Upper lobe of left lung (tissue), 6 donors: Measurements from ENCODE around the gene TSHZ2. TPM values are rescaled to one million over a fixed set of nuclear protein-coding genes. Genes with fewer than 3 reads are reported as not detected.

ENCODE experiments used
- ATAC-seq, 2 donors: fragments of 200-7000 bp; cut with Tn5 transposase; one replicate each; pipeline ENCODE4 v1.9.1; 2022; ENCODE audit warnings: mild to moderate bottlenecking in 2 of 2, moderate library complexity in 2 of 2; ENCODE audit not compliant: low FRiP score in 2 of 2
- DNase-seq, 2 donors: peaks; one replicate each; pipeline ENCODE4 v3.0.0-alpha.2; 2019 to 2020
- H3K27ac ChIP-seq, 4 donors: fragments of 200-600 bp; sonication (generic); one replicate each; pipeline ENCODE4 v1.5.1; 2016 to 2019
- H3K27me3 ChIP-seq, 4 donors: fragments of 200-600 bp; sonication (generic); one replicate each; pipeline ENCODE4 v1.5.1; 2017 to 2019
- H3K36me3 ChIP-seq, 4 donors: fragments of 200-600 bp; sonication (generic); one replicate each; pipeline ENCODE4 v1.5.1; 2016 to 2019
- H3K4me1 ChIP-seq, 4 donors: fragments of 200-600 bp; sonication (generic); one replicate each; pipeline ENCODE4 v1.5.1; 2018 to 2019
- H3K4me3 ChIP-seq, 4 donors: fragments of 200-600 bp; sonication (generic); one replicate each; pipeline ENCODE4 v1.5.1; 2017 to 2019; ENCODE audit warnings: mild to moderate bottlenecking in 2 of 4, moderate library complexity in 1 of 4
- H3K9me3 ChIP-seq, 4 donors: fragments of 200-600 bp; sonication (generic); one replicate each; pipeline ENCODE4 v1.5.1; 2018 to 2019
- EP300 ChIP-seq, 4 donors: sonication (generic); formaldehyde crosslinking; IDR thresholded peaks; one replicate each; pipeline ENCODE4 v1.5.1; 2017; ENCODE audit warnings: antibody characterized with exemption in 4 of 4, control low read depth in 2 of 4
- POLR2A ChIP-seq, 4 donors: fragments of 450-650 bp; IDR thresholded peaks; one replicate each; pipeline ENCODE4 v1.5.1; 2016 to 2017; ENCODE audit warnings: antibody characterized with exemption in 4 of 4, mild to moderate bottlenecking in 2 of 4
- POLR2AphosphoS5 ChIP-seq, 2 donors: sonication (generic); formaldehyde crosslinking; IDR thresholded peaks; one replicate each; pipeline ENCODE4 v1.5.1; 2017; ENCODE audit warnings: antibody characterized with exemption in 2 of 2
- WGBS, 2 donors: methylation state at CpG; one replicate each; pipeline ENCODE4 v1.1.5; 2017 to 2018; 5-methylcytosine and 5-hydroxymethylcytosine counted together
- total RNA-seq, 6 donors: library from RNA; depleted of rRNA in 4 of 6; stranded (reverse); fragments of >200 nt in 4 of 6; gene quantifications; one replicate each; pipeline versions ENCODE4 v1.1.0 to v1.2.1, GENCODE V29; 2016 to 2021
- TF ChIP-seq, protein P1 (sequence below), 6 experiments: fragments of 450-650 bp in 4 of 6; fragments of 200-600 bp in 2 of 6; sonication (generic) in 2 of 6; IDR thresholded peaks; one replicate each; pipeline ENCODE4 v1.5.1; 2016 to 2019; ENCODE audit warnings: antibody characterized with exemption in 6 of 6
- donor health status: DM: no; HTN: no; CAD: no; lungs with moderate emphysema.
- donor health status: DM: no; HTN: yes; CAD: no; lungs with severe emphysema.

The TSHZ2 gene
- total RNA-seq, 6 donors from 2014 or later = 1.8 to 10.0 (median 3.2) TPM

DNA sequence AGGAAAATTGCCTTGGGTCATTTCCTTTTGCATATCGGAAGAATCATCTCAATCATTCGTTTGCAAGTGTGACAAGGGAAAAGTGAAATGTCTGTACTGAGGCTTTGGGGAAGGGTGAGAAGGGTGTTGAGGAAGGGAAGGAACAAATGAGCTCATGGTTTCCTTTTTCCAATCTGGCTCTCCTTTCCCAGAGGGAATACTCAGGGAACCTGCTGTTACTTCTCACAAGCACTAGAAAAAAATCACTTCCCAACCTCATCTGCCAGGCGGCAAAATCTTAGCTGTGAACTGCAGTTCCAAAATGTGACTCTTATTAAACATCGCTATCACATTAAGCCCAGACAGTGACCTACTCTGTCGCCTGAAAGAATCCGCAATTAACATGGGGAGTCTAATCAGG is 363.4 kb downstream of the TSHZ2 start:
- Histone ChIP-seq H3K9me3 (no peaks in the 10 kb centered on the region), H3K4me1 (peaks cover 0 to 4% (median 0%) of the 10 kb centered on the region in 4 donors), H3K4me3 (no peak overlapping the region), H3K27me3 (no peaks in the 10 kb centered on the region), H3K36me3 (no peaks in the 10 kb centered on the region), H3K27ac (no peak overlapping the region)
- ATAC-seq (no peak), DNase-seq (no peak)
- TF ChIP-seq POLR2A (IDR thresholded peaks at IDR 0.05) = no peak
- TF ChIP-seq, protein P1, sequence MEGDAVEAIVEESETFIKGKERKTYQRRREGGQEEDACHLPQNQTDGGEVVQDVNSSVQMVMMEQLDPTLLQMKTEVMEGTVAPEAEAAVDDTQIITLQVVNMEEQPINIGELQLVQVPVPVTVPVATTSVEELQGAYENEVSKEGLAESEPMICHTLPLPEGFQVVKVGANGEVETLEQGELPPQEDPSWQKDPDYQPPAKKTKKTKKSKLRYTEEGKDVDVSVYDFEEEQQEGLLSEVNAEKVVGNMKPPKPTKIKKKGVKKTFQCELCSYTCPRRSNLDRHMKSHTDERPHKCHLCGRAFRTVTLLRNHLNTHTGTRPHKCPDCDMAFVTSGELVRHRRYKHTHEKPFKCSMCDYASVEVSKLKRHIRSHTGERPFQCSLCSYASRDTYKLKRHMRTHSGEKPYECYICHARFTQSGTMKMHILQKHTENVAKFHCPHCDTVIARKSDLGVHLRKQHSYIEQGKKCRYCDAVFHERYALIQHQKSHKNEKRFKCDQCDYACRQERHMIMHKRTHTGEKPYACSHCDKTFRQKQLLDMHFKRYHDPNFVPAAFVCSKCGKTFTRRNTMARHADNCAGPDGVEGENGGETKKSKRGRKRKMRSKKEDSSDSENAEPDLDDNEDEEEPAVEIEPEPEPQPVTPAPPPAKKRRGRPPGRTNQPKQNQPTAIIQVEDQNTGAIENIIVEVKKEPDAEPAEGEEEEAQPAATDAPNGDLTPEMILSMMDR (IDR thresholded peaks at IDR 0.05) = no peak
- TF ChIP-seq POLR2AphosphoS5 (IDR thresholded peaks at IDR 0.05) = no peak
- no peak for TF ChIP-seq EP300 (IDR thresholded peaks at IDR 0.05)
- WGBS, 2 donors = 69 to 74% methylated on average over 6 of the region's 6 CpGs

DNA sequence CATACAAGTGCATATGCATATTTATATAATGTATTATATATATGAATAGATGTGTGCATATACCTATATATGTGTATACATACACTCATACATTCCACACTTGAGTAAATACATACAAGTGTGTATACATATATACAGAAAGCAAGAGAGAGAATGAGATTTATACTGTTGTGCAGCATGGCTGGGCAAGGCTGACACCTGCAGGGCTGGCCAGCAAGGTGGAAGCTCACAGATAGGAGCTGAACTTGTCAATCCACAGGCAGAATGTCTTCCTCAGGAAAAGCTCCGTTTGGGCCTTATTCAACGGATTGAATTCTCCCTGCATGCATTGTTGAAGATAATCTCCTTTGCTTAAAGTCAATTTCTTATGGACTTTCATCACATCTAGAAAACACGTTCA is 364.7 kb downstream of the TSHZ2 start:
- Histone ChIP-seq H3K27ac (no peak overlapping the region), H3K4me1 (no peaks in the 10 kb centered on the region), H3K27me3 (no peaks in the 10 kb centered on the region), H3K4me3 (no peak overlapping the region), H3K36me3 (no peaks in the 10 kb centered on the region), H3K9me3 (no peaks in the 10 kb centered on the region)
- ATAC-seq (no peak), DNase-seq (no peak)
- 84 to 88% methylated on average over 3 of the region's 3 CpGs for WGBS, 2 donors
- TF ChIP-seq EP300 (IDR thresholded peaks at IDR 0.05) (no peak), POLR2AphosphoS5 (IDR thresholded peaks at IDR 0.05) (no peak), POLR2A (IDR thresholded peaks at IDR 0.05) (no peak)
- TF ChIP-seq, protein P1 (IDR thresholded peaks at IDR 0.05) = no peak

GRCh38 chr20:53337390-53338101 is 365.4 kb downstream of the TSHZ2 start:
- Histone ChIP-seq H3K27ac (no peak overlapping the region), H3K9me3 (no peaks in the 10 kb centered on the region), H3K27me3 (no peaks in the 10 kb centered on the region), H3K36me3 (no peaks in the 10 kb centered on the region), H3K4me1 (no peaks in the 10 kb centered on the region), H3K4me3 (no peak overlapping the region)
- DNase-seq (no peak), ATAC-seq (no peak)
- 70 to 76% methylated on average over 8 of the region's 8 CpGs for WGBS, 2 donors
- TF ChIP-seq POLR2A (IDR thresholded peaks at IDR 0.05) = no peak
- no peak for TF ChIP-seq EP300 (IDR thresholded peaks at IDR 0.05)
- TF ChIP-seq, protein P1 (IDR thresholded peaks at IDR 0.05) = no peak
- TF ChIP-seq POLR2AphosphoS5 (IDR thresholded peaks at IDR 0.05) = no peak

DNA sequence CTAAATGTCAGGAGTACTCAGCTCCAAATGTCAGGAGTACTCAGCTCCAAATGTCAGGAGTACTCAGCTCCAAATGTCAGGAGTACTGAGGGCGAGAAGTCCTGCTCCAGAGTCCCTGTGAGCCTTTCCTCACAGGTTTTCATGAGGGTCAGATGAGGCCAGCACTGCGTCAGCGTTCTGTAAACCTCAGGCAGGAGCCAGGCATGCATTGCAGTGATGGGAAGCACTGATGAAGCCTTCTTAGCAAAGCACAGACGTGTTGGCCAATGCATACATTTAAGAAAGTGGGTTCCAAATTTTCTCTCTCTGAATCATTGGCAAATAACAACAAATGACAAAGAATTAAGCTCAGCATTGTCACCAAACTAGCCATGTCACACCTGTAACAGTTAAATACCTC is 366.6 kb downstream of the TSHZ2 start:
- 81 to 83% methylated on average over 4 of the region's 4 CpGs for WGBS, 2 donors
- H3K36me3 ChIP-seq = no peaks in the 10 kb centered on the region
- no peaks in the 10 kb centered on the region for H3K9me3 ChIP-seq
- H3K4me1 ChIP-seq = no peaks in the 10 kb centered on the region
- ATAC-seq (no peak), DNase-seq (no peak)
- H3K27me3 ChIP-seq = no peaks in the 10 kb centered on the region
- TF ChIP-seq POLR2A (IDR thresholded peaks at IDR 0.05) (no peak), EP300 (IDR thresholded peaks at IDR 0.05) (no peak), POLR2AphosphoS5 (IDR thresholded peaks at IDR 0.05) (no peak)
- TF ChIP-seq, protein P1 (IDR thresholded peaks at IDR 0.05) = no peak
- H3K4me3 ChIP-seq = no peak overlapping the region
- no peak overlapping the region for H3K27ac ChIP-seq

GRCh38 chr20:53342429-53342828 is 370.3 kb downstream of the TSHZ2 start:
- Histone ChIP-seq H3K27ac (no peak overlapping the region), H3K9me3 (no peaks in the 10 kb centered on the region), H3K4me3 (no peak overlapping the region), H3K36me3 (no peaks in the 10 kb centered on the region), H3K4me1 (no peaks in the 10 kb centered on the region), H3K27me3 (no peaks in the 10 kb centered on the region)
- ATAC-seq (no peak), DNase-seq (no peak)
- 81 to 86% methylated on average over 6 of the region's 6 CpGs for WGBS, 2 donors
- TF ChIP-seq POLR2AphosphoS5 (IDR thresholded peaks at IDR 0.05) = no peak
- no peak for TF ChIP-seq POLR2A (IDR thresholded peaks at IDR 0.05)
- no peak for TF ChIP-seq EP300 (IDR thresholded peaks at IDR 0.05)
- TF ChIP-seq, protein P1 (IDR thresholded peaks at IDR 0.05) = no peak
